Hypothalamus (tissue), 51 donors: Measurements from ENCODE around the gene NRG4.
"Not testable (repeated sequence)": the region's sequence is repeated elsewhere in the genome, so short reads cannot be mapped to it uniquely, and the experiment has no call there.

ENCODE experiments used
- DNase-seq, 51 donors: peaks; one replicate each; lab custom pipeline; 2025; lab: John Stamatoyannopoulos, UW

NRG4 gene, protein sequence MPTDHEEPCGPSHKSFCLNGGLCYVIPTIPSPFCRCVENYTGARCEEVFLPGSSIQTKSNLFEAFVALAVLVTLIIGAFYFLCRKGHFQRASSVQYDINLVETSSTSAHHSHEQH

DNA sequence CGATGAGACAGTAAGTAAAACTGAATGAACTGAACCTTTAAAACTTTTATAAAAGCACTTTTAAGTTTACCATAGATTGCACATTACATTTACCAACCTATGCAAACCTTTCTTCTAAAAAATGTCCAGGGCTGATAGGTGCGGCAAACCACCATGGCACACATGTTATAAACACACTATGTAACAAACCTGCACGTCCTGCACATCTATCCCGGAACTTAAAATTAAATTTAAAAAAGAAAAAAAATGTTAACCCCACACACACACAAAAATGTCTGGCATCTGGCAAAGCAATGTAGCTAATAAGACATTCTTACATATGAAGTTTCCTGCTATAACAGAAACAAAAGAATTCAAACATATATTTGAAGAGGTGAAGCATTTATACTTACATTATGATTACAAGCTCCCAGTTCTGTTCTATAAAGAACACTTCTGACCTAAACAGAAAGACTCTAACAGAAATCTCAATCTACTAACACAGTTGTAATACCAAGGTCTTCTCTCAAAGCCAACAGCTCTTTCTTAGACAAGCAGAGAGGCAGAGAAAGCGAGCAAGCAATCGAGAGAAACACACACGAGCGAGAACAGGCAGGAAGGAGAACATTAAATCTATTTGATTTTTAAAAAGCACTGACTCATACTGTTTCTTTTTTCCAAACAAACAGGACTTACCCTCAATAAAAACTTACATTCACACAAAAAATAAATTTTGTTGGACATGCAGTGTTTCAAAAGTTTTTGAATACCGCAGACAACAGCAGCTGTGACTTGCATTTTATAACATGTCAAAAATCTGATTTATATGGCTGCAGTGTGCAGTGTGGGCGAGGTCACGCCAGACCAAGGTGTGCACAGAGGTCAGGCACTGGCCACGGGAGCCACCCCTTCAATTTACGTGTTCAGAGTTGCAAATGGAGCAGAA is at the start of gene NRG4:
Gene NRG4, minus strand, starts transcription at position 798 of the 925 bp plus-strand sequence. CDS start 1,194 bp downstream, outside the sequence.
- DNase-seq = no peak

DNA sequence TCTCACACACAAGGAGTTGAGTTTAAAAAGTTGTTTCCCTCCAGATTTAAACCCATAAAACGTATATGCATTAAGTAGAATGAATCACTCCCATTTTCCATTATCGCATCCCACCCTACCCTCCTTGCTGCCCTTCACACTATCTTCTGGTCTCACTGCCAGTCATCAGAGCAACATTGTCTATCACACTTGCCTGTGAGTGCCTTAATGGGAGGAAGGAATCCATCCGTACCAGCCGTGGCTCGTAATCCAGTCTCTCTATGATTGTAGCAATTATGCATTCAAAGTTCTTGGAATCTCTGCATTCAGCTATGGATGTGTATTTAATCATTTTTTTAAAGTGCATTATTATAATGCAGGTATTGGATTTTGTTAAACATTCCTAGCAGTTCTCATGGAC is 49.5 kb upstream of the NRG4 start:
- DNase-seq = no peak

DNA sequence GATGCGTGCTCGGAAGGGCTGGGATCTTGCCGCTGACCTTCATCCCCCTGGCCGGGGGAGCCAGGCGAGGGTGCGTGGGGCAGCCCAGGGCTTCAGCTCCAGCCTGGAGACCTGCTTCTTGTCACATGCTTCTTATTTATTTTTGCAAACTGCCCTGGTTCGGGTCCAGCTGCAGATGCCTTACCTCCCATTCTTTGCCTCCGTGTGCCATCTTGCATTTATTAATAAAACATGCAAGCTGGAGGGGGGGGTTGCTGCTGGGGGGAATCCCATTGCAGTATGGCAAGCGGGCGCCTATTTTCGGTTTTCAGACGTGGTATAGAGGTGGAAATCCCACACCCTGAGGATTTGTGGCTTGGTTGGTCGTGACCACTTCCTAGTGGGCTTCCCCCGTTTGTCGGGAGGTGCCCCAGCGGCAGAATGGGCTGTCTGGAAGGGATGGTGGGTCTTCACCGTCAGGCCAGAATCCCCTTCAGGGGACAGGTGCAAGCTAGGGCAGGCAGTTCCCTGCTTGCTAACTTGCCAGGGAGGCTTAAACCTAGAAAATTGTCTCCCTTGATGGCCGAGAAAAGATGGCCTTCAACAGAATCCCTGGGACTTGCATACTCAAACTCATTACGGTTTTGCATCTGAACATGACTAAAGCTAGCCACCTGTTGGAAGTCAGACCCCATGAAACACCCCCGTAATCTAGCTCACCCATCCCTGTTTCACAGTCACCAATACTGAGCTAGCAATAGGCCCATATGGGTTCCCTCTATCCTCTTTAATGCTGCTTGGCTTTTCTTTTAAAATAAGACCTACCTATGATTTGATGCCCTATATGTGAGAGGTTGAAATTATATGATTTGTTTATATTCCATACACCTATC is 48.1 kb upstream of the NRG4 start:
- peak in 1 of 51 donors; percentile 31 for DNase-seq

DNA sequence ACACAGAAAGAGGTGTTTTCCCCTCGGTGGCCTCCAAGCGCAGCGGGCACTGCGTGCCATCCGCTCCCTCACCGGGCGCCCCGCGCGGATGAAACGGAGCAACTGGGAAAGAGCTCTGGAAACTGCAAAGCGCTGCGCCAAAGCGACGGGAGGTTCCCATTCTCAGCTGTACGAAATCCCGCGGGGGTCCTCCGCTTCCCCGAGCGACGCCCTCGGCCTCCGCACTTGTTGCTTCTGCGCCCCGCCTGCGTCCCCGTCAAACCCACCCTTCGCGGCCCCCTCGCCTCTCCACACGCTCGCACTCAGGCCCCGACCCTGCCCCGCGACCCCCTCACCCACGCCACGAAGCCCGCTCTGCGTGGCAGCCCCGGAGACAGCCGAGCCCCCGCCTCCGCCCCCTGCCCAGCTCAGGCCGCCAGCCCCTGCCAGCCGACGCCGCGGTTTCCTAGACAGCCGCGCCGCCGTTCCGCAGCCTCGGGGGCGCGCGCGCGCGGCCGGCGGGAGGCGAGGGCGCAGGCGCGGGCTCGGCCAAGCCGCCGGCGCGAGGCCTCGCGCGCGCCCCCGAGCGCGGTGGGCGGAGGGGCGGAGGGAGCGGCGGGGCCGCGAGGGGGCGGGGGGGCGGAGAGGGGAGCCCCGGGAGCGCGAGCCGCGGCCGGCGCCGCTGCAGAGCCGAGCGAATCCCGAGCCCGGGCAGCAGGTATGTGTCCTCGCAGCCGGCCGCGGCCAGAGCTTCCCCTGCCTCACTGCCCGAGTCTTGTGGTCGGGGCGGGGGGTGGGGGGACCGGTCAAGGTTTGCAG is 47.3 kb upstream of the NRG4 start, which contains the start of gene TMEM266:
Gene TMEM266, plus strand, starts transcription at position 666 of the 798 bp plus-strand sequence. CDS start 74,279 bp downstream, outside the sequence.
- DNase-seq = peak in 30 of 51 donors; percentile 10 to 71 (median 36)

DNA sequence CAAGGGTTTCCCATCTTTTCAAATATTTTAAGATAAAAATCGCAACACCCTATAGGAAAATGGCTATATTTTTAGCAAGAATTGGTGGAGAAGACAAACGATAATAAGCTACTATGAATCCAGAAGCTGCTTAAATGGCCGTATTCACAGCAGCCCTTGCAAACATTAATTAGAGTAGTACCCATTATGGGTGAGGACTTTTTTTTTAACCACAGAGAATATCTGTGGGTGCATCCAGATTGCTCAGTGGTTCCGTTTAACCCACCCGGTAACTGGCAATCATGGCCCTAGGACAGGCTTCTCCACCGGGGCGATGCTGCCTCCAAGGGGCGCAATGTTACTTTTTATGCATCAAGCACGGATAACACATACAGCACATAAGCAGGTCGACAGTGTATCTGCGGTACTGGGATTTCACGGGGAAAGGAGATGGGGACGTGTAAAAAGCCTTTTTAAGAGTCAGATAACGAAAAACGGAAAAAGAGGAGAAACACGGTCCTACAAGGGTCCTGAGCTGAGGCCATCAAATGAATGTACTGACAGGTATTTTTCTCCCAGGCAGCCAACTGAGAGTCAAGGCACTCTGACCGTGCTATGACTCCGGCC is 46.6 kb upstream of the NRG4 start:
- DNase-seq = peak in 17 of 51 donors; percentile 3 to 57 (median 19)

DNA sequence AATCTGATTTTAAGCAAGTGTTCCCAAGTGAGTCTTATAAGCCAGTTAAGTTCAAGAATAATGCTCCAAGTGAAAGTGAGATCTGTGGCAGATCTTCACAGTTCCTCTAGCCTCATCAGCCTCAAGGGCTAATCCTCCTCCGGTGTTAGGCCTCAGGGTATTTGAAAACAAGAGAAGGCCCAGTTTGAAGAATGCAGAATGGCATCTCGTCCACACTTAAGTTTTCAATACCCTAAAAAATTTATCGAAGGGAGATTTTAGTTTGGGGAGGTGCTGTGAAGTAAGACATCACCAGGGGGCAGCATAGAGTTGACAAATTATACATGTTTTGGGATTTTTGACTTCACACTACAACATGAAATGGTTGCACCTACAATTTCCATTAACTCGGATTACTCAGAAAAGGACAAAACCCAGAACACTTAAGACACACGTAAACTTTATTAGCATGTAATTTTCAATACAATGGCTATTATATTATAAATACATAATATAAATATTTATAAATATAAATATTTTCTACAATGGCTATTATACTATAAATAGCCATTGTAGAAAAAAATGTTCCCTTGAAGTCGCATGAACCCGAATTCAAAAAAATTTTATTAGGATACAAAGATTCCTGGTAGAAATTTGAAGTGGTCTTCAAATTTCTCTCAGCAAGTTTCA is 45.2 kb upstream of the NRG4 start:
- DNase-seq = peak in 5 of 51 donors; percentile 3 to 42 (median 8)

DNA sequence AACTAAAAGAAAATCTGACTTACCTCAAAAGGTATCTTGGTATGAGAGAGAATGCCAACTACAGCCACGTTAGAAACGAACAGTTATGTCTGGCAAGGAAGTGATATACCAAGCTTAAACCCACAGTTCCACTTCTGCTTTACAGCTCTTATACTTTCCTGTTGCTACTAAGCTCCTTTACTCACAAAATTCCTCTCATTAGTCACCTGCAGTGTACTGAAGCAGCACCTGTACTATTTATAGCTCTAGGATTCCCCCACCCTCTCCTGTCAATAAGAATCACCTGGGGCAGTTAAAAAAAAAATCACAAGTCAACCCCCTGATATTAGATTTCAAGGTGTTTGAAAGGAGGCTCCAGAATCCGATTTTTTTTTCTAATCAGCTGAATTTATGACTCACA is 44.7 kb upstream of the NRG4 start:
- DNase-seq = no peak

DNA sequence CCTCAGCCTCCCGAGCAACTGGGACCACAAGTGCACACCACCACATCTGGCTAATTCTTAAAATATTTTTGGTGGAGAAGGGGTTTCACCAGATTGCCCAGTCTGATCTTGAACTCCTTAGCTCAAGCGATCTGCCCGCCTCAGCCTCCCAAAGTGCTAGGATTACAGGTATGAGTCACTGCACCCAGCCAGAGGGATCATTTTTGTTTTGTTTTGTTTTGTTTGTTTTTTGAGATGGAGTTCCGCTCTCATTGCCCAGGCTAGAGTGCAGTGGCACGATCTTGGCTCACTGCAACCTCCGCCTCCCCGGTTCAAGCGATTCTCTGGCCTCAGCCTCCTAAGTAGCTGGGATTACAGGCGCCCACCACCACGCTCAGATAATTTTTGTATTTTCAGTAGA is 42.0 kb upstream of the NRG4 start:
- not testable (repeated sequence) for DNase-seq

DNA sequence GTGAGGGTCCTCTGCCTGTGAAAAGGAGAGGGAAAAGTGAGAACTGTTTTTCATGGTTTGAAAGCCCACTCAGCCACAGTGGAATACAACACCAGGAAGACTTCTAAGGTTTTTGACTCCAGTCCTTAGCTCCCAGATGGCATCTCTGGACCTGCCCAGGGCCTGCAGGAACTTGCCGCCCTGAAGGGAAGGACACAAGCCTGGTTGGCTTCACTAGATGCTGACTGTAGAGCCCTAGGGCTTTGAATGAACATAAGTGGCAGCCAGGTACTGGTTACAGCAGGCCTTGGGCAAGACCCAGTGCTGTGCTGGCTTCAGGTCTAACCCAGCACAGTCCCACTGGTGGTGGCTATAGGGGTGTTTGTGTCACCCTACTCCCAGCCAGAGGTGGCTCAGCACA is 26.3 kb upstream of the NRG4 start:
- DNase-seq = no peak

DNA sequence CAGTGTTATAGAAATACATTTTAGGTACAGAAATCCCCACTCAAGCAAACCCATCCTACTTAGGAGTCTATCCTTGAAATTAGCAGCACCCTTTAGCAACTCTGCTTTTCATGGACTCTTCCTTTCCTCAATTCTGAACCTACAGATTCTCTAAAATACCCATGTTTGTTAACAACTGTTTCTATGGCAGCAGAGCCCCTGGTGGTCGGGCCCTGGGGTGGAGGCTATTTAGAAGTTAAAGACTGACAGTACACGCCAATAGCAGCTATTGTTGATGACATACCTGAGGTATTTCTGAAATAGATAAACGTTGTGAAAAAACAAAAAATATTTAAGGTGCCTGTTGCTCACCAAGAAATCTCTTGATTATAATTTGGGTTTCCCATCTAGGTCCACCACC is 23.4 kb upstream of the NRG4 start:
- no peak for DNase-seq

DNA sequence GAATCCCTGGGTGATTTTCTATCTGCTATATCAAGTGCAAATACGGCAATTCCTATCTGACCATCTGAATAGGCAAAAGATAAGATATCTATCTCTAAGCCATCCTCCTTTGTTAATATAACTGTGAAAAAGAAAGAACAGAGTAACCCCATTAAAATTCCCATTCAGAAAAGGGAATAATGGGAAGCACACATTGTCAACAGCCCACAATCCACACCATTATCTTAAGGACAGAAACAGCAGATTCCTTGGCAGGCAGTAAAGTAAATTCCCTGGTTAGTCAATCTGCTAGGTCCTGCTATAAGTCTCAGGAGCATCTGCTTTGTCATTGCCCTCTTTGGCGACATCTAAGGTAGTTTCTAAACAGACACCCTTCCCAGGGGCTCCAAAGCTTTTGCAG is 21.9 kb upstream of the NRG4 start:
- DNase-seq = no peak

DNA sequence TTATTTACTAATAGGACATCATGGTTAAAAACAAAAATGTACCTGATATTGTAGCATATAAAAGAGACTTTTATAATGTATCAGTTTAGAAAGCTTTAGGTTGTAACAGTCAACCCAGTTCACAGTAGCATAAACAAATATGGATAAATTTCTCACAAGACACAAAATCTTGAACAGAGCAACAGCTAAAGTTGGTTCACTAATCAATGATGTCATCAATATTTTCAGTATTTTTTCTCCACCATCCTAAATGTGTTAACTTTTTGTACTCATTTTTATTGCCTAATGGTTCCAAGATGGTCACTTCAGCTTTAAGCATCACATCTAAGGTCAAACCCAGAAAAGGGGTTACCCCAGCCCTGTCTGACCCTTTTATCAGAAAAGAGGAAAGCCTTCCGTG is 21.2 kb upstream of the NRG4 start:
- DNase-seq = no peak

DNA sequence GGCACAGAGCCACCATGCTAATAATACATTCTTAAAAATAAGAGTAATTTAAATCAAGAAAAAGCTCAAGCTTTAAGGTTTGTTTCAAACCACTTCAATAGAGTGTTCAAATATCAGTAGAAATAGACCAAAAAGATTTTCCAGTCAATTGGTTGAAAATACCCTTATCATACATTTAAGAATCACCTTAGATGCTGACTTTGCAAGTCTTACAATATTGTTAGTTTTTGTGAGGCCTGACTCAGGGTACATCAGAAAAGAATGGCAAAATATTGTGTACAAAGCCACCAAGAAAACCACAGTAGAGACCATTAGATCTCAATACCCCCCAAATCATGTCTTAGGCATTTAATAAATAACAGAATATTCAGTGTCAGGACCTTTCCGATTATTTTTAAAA is 19.8 kb upstream of the NRG4 start:
- no peak for DNase-seq

DNA sequence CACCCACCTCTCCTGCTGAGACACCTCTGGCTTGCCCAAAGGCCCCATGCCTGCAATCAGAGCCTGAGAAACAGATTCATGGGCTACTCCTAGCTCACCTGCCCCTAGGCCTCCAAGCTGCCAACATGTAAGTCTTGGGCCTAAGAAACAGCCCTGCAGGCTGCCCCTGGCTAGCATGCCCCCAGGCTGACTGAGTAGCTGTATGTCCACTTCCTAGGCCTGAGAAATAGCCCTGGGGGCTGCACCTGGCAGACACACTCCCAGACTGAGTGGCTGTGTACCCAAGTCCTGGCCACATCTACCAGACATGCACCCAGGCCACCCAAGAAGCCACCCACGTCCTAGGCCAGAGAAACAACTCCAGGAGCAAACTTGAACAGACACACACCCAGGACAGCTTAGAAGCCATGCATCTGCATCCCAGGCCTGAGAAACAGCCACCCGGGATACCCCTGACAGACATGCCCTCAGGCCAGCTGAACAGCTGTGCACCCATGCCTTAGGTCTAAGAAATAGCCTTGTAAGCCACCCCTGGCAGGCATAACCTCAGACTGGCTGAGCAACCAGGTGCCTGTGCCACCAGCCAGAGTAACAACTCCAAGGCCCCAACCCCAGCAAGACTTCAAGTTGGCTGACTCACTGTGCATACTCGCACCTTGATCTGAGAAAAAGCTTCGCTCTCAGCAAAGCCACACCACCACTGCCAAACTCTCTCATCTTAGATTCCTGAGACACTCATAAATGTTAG is 12.0 kb upstream of the NRG4 start:
- no peak for DNase-seq

DNA sequence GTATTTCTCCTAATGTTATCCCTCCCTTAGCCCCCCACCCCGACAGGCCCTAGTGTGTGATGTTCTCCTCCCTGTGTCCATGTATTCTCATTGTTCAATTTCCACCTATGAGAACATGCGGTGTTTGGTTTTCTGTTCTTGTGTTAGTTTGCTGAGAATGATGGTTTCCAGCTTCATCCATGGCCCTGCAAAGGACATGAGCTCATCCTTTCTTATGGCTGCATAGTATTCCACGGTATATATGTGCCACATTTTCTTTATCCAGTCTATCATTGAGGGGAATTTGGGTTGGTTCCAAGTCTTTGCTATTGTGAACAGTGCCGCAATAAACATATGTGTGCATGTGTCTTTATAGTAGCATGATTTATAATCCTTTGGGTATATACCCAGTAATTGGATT is 1.2 kb upstream of the NRG4 start:
- DNase-seq = not testable (repeated sequence)

DNA sequence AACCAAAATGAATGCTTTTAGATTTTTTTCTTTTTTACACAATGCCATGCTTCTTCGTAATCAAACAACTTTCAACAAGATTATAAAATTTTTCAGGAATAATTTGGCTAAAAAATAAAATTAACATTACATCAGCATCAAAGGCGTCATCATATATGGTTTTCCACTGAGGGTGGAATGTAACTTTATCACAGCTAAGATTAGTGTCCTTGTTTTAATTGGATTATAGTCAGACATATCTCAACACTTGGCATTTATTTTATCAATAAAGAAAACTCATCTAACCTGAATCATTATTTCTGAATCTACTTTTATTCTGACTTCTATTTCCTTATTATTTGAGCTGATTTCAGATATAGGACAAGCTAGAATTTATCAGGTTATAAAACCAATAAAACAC is 1.6 kb downstream of the NRG4 start:
- DNase-seq = no peak

DNA sequence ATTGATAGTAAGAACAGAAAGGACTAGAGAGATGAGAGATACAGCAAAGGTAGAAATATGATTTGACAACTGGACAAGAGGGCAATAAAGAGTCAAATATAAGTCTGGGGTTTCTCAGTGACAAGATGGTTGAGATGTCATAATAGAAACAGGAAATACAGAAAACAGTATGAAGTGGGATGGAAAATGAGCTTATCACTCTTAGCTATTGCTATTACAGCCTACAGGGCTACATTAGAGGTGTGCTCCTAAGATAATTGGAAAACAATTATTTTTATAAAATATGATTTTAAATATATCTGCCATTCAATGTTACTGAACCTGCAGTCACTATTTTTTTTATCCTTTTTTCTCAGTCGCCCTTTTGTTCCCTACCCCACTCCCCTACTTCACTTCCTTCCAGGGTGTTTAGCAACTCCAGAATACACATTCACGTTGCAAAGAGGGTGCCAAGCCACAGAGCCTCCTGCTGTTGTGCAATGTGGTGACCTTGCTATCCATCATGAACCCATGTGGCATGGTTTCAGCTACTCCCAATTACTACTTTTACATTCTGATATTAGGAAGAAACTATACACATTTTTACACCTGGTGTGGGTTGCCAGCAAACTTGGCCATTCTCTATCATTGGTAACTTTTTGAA is 6.0 kb downstream of the NRG4 start:
- DNase-seq = no peak

DNA sequence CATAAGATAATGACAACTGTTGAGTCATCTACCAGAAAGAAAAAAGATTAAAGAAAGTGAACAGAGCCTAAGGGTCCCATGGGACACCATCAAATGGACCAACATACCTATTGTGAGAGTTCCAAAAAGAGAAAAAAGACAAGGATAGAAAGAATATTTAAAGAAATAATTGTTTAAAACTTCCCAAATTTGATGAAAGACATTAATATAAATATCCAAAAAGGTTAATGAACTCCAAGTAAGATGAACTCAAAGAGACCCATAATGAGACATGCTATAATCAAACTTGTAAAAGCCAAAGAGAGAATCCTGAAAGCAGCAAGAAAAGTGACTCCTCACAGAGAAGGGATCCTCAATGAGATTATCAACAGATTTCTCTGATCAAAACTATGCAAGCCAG is 8.9 kb downstream of the NRG4 start:
- DNase-seq = no peak
